A549 treated with Mapracorat at 1 μM for 4 hours (cell line): ENCODE results near the gene HCCS. TPM values are rescaled to one million over a fixed set of nuclear protein-coding genes. Genes with fewer than 3 reads are reported as not detected.

Source experiments
- total RNA-seq: library from RNA; stranded (reverse); fragments of 200-300 nt; extraction: Qiagen RNA extraction; gene quantifications from 5 replicates; pipeline ENCODE4 v1.2.3, GENCODE V29; 2022

Gene HCCS
- total RNA-seq, result 52.9 to 58.4 TPM (median 56.7 TPM) in 5 replicates

GRCh38 chrX:11111037-11111851 lies at the start of gene HCCS:
Gene HCCS (plus strand): TSS chrX:11111332. CDS start chrX:11112061, 729 bp downstream.

Other genes with a start within 250 kb of the HCCS start
- not detected in 5 replicates for gene AMELX, start 182.1 kb downstream of the HCCS start, total RNA-seq